GM23248 (cell line): Measurements from ENCODE around the gene TXNL4A. TPM values are rescaled to one million over a fixed set of nuclear protein-coding genes. Genes with fewer than 3 reads are reported as not detected.

Experiments
- DNase-seq: peaks from one replicate; pipeline ENCODE4 v3.0.0-alpha.2; 2015
- H2AFZ ChIP-seq: fragments of 200-600 bp; sonication (generic); 2 replicates; pipeline ENCODE4 v1.6.1; 2016; ENCODE audit warnings: antibody characterized with exemption
- H3F3A ChIP-seq: fragments of 200-600 bp; sonication (generic); 2 replicates; pipeline ENCODE4 v1.6.1; 2016; ENCODE audit warnings: mild to moderate bottlenecking, antibody characterized with exemption, mixed run types; ENCODE audit not compliant: insufficient read depth
- H3K27ac ChIP-seq: fragments of 200-600 bp; sonication (generic); 2 replicates; pipeline ENCODE4 v1.5.1; 2016; ENCODE audit warnings: mild to moderate bottlenecking
- H3K27me3 ChIP-seq: fragments of 200-600 bp; sonication (generic); replicated peaks from 2 replicates; pipeline ENCODE4 v1.6.1; 2016; ENCODE audit warnings: mild to moderate bottlenecking; ENCODE audit not compliant: insufficient read depth
- H3K36me3 ChIP-seq: fragments of 200-600 bp; sonication (generic); 2 replicates; pipeline ENCODE4 v1.6.1; 2016; ENCODE audit warnings: low read depth, mild to moderate bottlenecking
- H3K4me1 ChIP-seq: fragments of 200-600 bp; sonication (generic); 2 replicates; pipeline ENCODE4 v1.6.1; 2016; ENCODE audit warnings: mild to moderate bottlenecking; ENCODE audit not compliant: insufficient read depth
- H3K4me2 ChIP-seq: fragments of 200-600 bp; sonication (generic); one replicate; pipeline ENCODE4 v1.6.1; 2016; ENCODE audit warnings: mild to moderate bottlenecking; ENCODE audit not compliant: unreplicated experiment
- H3K4me3 ChIP-seq: fragments of 200-600 bp; sonication (generic); 2 replicates; pipeline ENCODE4 v1.5.1; 2016; ENCODE audit warnings: mild to moderate bottlenecking
- H3K79me2 ChIP-seq: fragments of 200-600 bp; sonication (generic); 2 replicates; pipeline ENCODE4 v1.6.1; 2016; ENCODE audit warnings: mild to moderate bottlenecking; ENCODE audit not compliant: insufficient read depth
- H3K9ac ChIP-seq: fragments of 200-600 bp; sonication (generic); 2 replicates; pipeline ENCODE4 v1.6.1; 2016; ENCODE audit warnings: mild to moderate bottlenecking
- H3K9me2 ChIP-seq: fragments of 200-600 bp; sonication (generic); 2 replicates; pipeline ENCODE4 v1.6.1; 2016; ENCODE audit warnings: mixed run types, mild to moderate bottlenecking, moderate library complexity; ENCODE audit not compliant: insufficient read depth
- H3K9me3 ChIP-seq: fragments of 200-600 bp; sonication (generic); one replicate; pipeline ENCODE4 v1.6.1; 2017; ENCODE audit warnings: low read depth
- H4K20me1 ChIP-seq: fragments of 200-600 bp; sonication (generic); 2 replicates; pipeline ENCODE4 v1.6.0; 2016; ENCODE audit not compliant: insufficient read depth
- EZH2 ChIP-seq: fragments of 200-600 bp; sonication (generic); IDR thresholded peaks from 2 replicates; pipeline ENCODE4 v1.6.1; 2018; ENCODE audit warnings: antibody characterized with exemption, mild to moderate bottlenecking; ENCODE audit not compliant: insufficient read depth, poor library complexity, severe bottlenecking
- EZH2phosphoT487 ChIP-seq: fragments of 200-600 bp; sonication (generic); IDR thresholded peaks from 2 replicates; pipeline ENCODE4 v1.6.1; 2018; ENCODE audit warnings: antibody characterized with exemption, moderate library complexity, mild to moderate bottlenecking, low read depth; ENCODE audit not compliant: insufficient read depth
- WGBS, 2 experiments: methylation state at CpG; one replicate each; pipeline ENCODE4 v1.1.6; 2015 to 2017; ENCODE audit warnings: low lambda C conversion rate in 2 of 2, low coverage in 1 of 2; ENCODE audit errors: missing lambda C conversion rate in 2 of 2; 5-methylcytosine and 5-hydroxymethylcytosine counted together
- in situ Hi-C: fragments of 300-500 bp; cut with MboI; formaldehyde crosslinking; loops from 2 replicates; pipeline ENCODE4 v1.15.0; 2020
- polyA plus RNA-seq: library from polyadenylated mRNA; unstranded; fragments of >200 nt; fragmentation: Nextera tagmentation; extraction: Ambion mirVana; gene quantifications from 2 replicates; pipeline ENCODE4 v1.2.1, GENCODE V29; 2016
- total RNA-seq: library from RNA; depleted of rRNA; stranded (reverse); fragments of >200 nt; shearing (Covaris generic); gene quantifications from 2 replicates; pipeline ENCODE4 v1.2.3, GENCODE V29; 2014

Gene TXNL4A
- total and polyA plus RNA-seq, 2 experiments from 2014 or later = 17.4 to 192 TPM

DNA sequence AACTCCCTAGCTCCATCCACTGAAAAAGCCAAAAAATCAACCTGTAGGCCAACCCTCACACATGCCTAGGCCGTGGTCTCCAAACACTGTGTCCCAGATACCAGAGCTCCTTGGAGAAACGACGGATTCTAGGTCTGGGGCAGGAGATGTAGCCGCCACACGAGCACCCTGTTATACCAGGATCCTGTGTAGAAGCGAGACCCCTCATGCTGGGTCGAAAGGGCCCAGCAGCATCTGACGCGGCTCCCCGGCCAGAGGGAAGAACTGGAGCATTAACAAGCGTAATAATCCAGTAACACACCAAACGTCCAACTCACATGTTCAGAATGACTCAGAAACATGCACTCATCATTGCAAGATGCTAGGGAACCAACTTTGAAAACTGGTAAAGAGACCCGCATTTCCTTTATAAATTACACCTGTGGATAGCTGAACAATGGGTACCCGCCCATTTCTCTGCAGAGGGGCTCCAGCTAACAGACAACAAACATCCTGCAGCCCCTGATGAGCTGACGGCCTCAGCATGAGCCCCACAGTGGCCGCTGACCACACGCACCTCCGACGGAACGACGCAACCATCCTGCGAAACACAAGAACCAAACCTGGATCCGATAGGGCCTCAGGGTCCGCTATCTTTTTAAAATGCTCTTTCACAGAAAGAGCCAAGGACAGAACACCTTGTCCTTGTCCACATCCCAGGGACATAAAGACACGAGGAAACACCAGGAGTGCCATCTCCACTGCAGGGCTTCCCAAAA lies 51.1 kb downstream of the TXNL4A start:
- no peak overlapping the region for H3K27ac ChIP-seq
- H3K9me3 ChIP-seq = no peaks in the 10 kb centered on the region
- DNase-seq = no peak
- in situ Hi-C loops = no loop called here
- 94 to 98% methylated on average over 25 of the region's 25 CpGs for WGBS, 2 experiments
- no peak overlapping the region for H3K9ac ChIP-seq
- TF ChIP-seq EZH2 = no peak
- TF ChIP-seq EZH2phosphoT487 = no peak
- H3K79me2 ChIP-seq = peaks cover 99% of the 10 kb centered on the region
- no peak overlapping the region for H3K4me3 ChIP-seq
- peaks cover 17% of the 10 kb centered on the region; the same call in 1 of the 2 replicates for H3K36me3 ChIP-seq
- H3K4me1 ChIP-seq = peaks cover 3% of the 10 kb centered on the region; the same call in 1 of the 2 replicates
- H3K4me2 ChIP-seq = no peak overlapping the region
- 0 out of 2 replicates have a peak, but pooled peaks cover 4% of the 10 kb centered on the region for H3F3A ChIP-seq
- H2AFZ ChIP-seq = no peak overlapping the region
- H3K27me3 ChIP-seq = no peaks in the 10 kb centered on the region
- no peaks in the 10 kb centered on the region for H3K9me2 ChIP-seq
- peaks cover 4% of the 10 kb centered on the region for H4K20me1 ChIP-seq

DNA sequence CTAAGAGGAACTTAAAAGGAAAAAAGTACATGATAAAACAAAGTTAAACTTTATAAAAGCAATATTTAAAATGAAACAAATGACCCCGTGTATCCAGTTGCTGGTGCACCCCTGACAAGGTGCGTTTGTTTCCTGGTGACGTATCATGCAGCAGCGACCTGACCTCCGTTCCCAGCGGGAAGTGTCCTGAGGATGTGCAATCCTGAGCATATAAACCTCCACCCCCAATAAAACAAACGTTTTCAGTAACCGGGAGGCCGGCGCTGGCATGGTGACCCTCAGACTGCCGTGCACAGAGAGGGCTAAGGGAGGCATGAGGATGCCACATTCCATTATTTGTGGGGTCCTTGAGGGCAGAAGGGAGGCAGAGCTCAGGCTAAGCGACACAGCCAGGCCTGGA lies 51.7 kb downstream of the TXNL4A start:
- H3K9me2 ChIP-seq = no peaks in the 10 kb centered on the region
- peaks cover 4% of the 10 kb centered on the region for H4K20me1 ChIP-seq
- no peak overlapping the region for H3K4me3 ChIP-seq
- no peak for DNase-seq
- no peak overlapping the region for H3K9ac ChIP-seq
- H3K79me2 ChIP-seq = peaks cover 99% of the 10 kb centered on the region
- no peaks in the 10 kb centered on the region for H3K27me3 ChIP-seq
- H3K4me1 ChIP-seq = peaks cover 3% of the 10 kb centered on the region; the same call in 1 of the 2 replicates
- H2AFZ ChIP-seq = no peak overlapping the region
- TF ChIP-seq EZH2phosphoT487 (no peak), EZH2 (no peak)
- in situ Hi-C loops = no loop called here
- H3K9me3 ChIP-seq = no peaks in the 10 kb centered on the region
- peaks cover 17% of the 10 kb centered on the region; the same call in 1 of the 2 replicates for H3K36me3 ChIP-seq
- 0 out of 2 replicates have a peak, but pooled peaks cover 4% of the 10 kb centered on the region for H3F3A ChIP-seq
- 95 to 96% methylated on average over 12 of the region's 12 CpGs for WGBS, 2 experiments
- no peak overlapping the region for H3K27ac ChIP-seq
- H3K4me2 ChIP-seq = no peak overlapping the region

DNA sequence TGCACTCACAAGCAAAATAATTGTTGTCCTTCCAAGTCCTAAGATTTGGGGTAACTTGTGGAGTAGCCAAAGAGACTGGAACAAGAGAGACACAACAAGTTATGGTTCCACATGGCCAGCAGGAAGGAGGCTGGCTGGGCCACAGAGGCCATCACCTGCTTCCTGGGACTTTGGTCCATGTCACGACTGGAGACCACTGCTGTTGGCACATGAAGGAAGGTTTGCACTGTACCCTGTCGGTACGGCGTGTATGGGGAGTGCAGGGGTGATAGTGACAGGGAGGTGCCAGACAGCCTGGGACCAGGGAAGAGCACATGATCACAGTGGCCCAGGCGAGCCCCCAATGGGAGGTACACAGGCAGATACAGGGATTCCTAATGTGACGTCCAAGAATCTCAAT lies 52.4 kb downstream of the TXNL4A start:
- DNase-seq = no peak
- Histone ChIP-seq H3K27ac (no peak overlapping the region), H3K27me3 (no peaks in the 10 kb centered on the region), H3K4me3 (no peak overlapping the region), H3K4me1 (peaks cover 3% of the 10 kb centered on the region; the same call in 1 of the 2 replicates), H3K9me2 (no peaks in the 10 kb centered on the region), H3K36me3 (peaks cover 17% of the 10 kb centered on the region), H3K9ac (no peak overlapping the region), H2AFZ (no peak overlapping the region), H3K79me2 (peaks cover 99% of the 10 kb centered on the region), H4K20me1 (peaks cover 4% of the 10 kb centered on the region), H3F3A (0 out of 2 replicates have a peak, but pooled peaks cover 4% of the 10 kb centered on the region), H3K9me3 (peaks cover 3% of the 10 kb centered on the region), H3K4me2 (no peak overlapping the region)
- in situ Hi-C loops = no loop called here
- TF ChIP-seq EZH2 (no peak), EZH2phosphoT487 (no peak)
- 94 to 98% methylated on average over 6 of the region's 6 CpGs for WGBS, 2 experiments

DNA sequence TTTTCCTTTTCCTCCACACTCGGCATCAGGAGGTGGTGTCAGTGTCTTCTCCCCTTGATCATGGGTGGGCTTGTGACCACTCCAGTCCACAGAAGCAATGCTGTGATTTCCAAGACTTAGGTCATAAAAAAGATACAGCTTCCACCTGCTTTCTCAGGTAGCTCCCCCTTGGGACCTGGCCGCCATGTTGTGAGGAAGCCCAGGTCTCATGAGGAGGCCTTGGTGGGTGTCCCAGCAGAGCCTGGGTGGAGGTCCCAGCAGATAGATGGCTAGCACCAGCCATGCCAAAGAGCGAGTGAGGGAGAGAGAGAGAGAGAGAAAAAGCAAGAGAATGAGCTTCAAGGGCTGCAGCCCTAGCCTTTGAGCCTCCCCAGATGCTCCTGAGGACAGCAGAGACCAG lies 52.9 kb downstream of the TXNL4A start:
- 98 to 100% methylated on average over 3 of the region's 3 CpGs for WGBS, 2 experiments
- Histone ChIP-seq H3K79me2 (peaks cover 99% of the 10 kb centered on the region), H3F3A (peaks cover 6% of the 10 kb centered on the region; the same call in 1 of the 2 replicates), H3K27me3 (no peaks in the 10 kb centered on the region), H3K4me2 (no peak overlapping the region), H3K9me3 (peaks cover 7% of the 10 kb centered on the region), H2AFZ (no peak overlapping the region), H4K20me1 (peaks cover 4% of the 10 kb centered on the region), H3K4me1 (peaks cover 3% of the 10 kb centered on the region; the same call in 1 of the 2 replicates), H3K4me3 (no peak overlapping the region), H3K9me2 (no peaks in the 10 kb centered on the region), H3K9ac (no peak overlapping the region), H3K27ac (no peak overlapping the region), H3K36me3 (peaks cover 21% of the 10 kb centered on the region)
- in situ Hi-C loops = no loop called here
- TF ChIP-seq EZH2 (no peak), EZH2phosphoT487 (no peak)
- no peak for DNase-seq
